Stimulated activated CD8-positive, alpha-beta memory T cell treated with anti-CD3 and anti-CD28 coated beads, Interleukin-4, amount 100 ng/mL, for 24 hours (primary cell): ENCODE data around the gene DSE.

Experiments used
- DNase-seq: peaks from one replicate; pipeline ENCODE4 v3.0.0-alpha.2; 2020; ENCODE audit warnings: low read depth

The DSE gene

GRCh38 chr6:116362276-116362675 lies 8.5 kb upstream of the DSE start:
- no peak for DNase-seq

GRCh38 chr6:116363759-116364158 lies 7.0 kb upstream of the DSE start:
- no peak for DNase-seq

GRCh38 chr6:116364321-116364720 lies 6.4 kb upstream of the DSE start:
- DNase-seq: no peak

- DNase-seq: no peak
Observed at GRCh38 chr6:116365743-116366142, 5.0 kb upstream of the DSE start.

GRCh38 chr6:116366740-116367275 lies 3.9 kb upstream of the DSE start:
- no peak for DNase-seq

GRCh38 chr6:116369540-116369939 lies 1.2 kb upstream of the DSE start:
- DNase-seq: no peak

GRCh38 chr6:116369964-116370759 lies 585 bp upstream of the DSE start:
- no peak for DNase-seq

GRCh38 chr6:116371120-116371917 lies 572 bp downstream of the DSE start:
- DNase-seq: peak; percentile 13

GRCh38 chr6:116371918-116372209 lies 1.1 kb downstream of the DSE start:
- no peak for DNase-seq

- no peak for DNase-seq
Observed at GRCh38 chr6:116373300-116373699, 2.6 kb downstream of the DSE start.

GRCh38 chr6:116373940-116374339 lies 3.2 kb downstream of the DSE start:
- no peak for DNase-seq

GRCh38 chr6:116374586-116374985 lies 3.8 kb downstream of the DSE start:
- DNase-seq: no peak

GRCh38 chr6:116375262-116375661 lies 4.5 kb downstream of the DSE start:
- no peak for DNase-seq

- DNase-seq: no peak
Observed at GRCh38 chr6:116376149-116376548, 5.4 kb downstream of the DSE start.

GRCh38 chr6:116379764-116380163 lies 9.0 kb downstream of the DSE start:
- no peak for DNase-seq

GRCh38 chr6:116380346-116380745 lies 9.6 kb downstream of the DSE start:
- DNase-seq: no peak

- DNase-seq: no peak
Observed at GRCh38 chr6:116381000-116381399, 10.3 kb downstream of the DSE start.

GRCh38 chr6:116382587-116382986 lies 11.8 kb downstream of the DSE start:
- no peak for DNase-seq

- DNase-seq: no peak
Observed at GRCh38 chr6:116384727-116385458, 14.1 kb downstream of the DSE start.

GRCh38 chr6:116385459-116385802 lies 14.7 kb downstream of the DSE start:
- DNase-seq: no peak

GRCh38 chr6:116385921-116386320 lies 15.2 kb downstream of the DSE start:
- DNase-seq: no peak

- DNase-seq: no peak
Observed at GRCh38 chr6:116386581-116387299, 16.0 kb downstream of the DSE start.
